ENCODE data around the gene ZNF787. TPM values are rescaled to one million over a fixed set of nuclear protein-coding genes. Genes with fewer than 3 reads are reported as not detected.

The ZNF787 gene
- total and polyA plus RNA-seq, 2 of the 8 experiments (the other 6 are each of a cell fraction or from before 2014, with no cell fraction given), result 19.7 to 56.0 TPM

- Histone ChIP-seq H3K79me2 (ENCODE audit: control insufficient read depth in 1 of 2, insufficient read depth in 2 of 2, low read length in 2 of 2) (peaks cover 0 to 28% of the 10 kb centered on the region in 2 experiments; a peak in 2 of 4 replicates), H3K4me2 (ENCODE audit: insufficient read depth in 1 of 2, low read depth in 2 of 2, low read length in 2 of 2) (no peak overlapping the region), H4K5ac (ENCODE audit: insufficient read length, low read depth, low read length) (no peak overlapping the region), H4K20me1 (replicated peaks in 1 of 2; ENCODE audit: control insufficient read depth in 1 of 2, insufficient read depth in 2 of 2, low read length in 2 of 2) (peaks cover 3 to 18% of the 10 kb centered on the region in 2 experiments), H3K4me3 (ENCODE audit: extremely low read depth in 1 of 4, insufficient read depth in 2 of 4, low read depth in 3 of 4, low read length in 4 of 4) (no peak overlapping the region), H3K36me3 (ENCODE audit: control insufficient read depth in 2 of 4, insufficient read depth in 4 of 4, low read length in 3 of 4) (peaks cover 0 to 22% (median 7%) of the 10 kb centered on the region in 4 experiments; a peak in 5 of 8 replicates), H3K79me1 (ENCODE audit: low read depth, low read length) (peaks cover 11% of the 10 kb centered on the region), H2AFZ (ENCODE audit: low read length) (no peak overlapping the region), H3K27ac (ENCODE audit: low read depth, low read length) (no peak overlapping the region), H3K27me3 (replicated peaks in 1 of 4; ENCODE audit: control insufficient read depth in 3 of 4, extremely low read depth in 1 of 4, insufficient read depth in 3 of 4, low read length in 3 of 4) (no peaks in the 10 kb centered on the region), H3K23me2 (ENCODE audit: low read depth, low read length) (no peaks in the 10 kb centered on the region), H2BK20ac (ENCODE audit: low read length) (no peak overlapping the region), H2BK120ac (replicated peaks; ENCODE audit: low read depth, low read length) (no peak overlapping the region), H3K18ac (ENCODE audit: extremely low read depth, low read length) (no peak overlapping the region), H4K91ac (replicated peaks; ENCODE audit: insufficient read length, low read length) (no peak overlapping the region), H3K9me3 (ENCODE audit: insufficient read depth in 2 of 2, low read depth in 1 of 2, low read length in 1 of 2) (no peaks in the 10 kb centered on the region), H2BK15ac (ENCODE audit: low read length) (no peak overlapping the region), H3K4me1 (replicated peaks in 1 of 4; ENCODE audit: control insufficient read depth in 3 of 4, insufficient read depth in 4 of 4, low read length in 3 of 4) (peaks cover under 1 to 4% (median 3%) of the 10 kb centered on the region in 4 experiments; a peak in 4 of 7 replicates), H3K56ac (replicated peaks; ENCODE audit: insufficient read length, low read depth, low read length) (no peak overlapping the region), H3K14ac (ENCODE audit: insufficient read length) (no peak overlapping the region), H3K23ac (ENCODE audit: insufficient read length) (no peak overlapping the region), H2BK5ac (ENCODE audit: low read depth, low read length) (no peak overlapping the region), H2BK12ac (ENCODE audit: low read depth, low read length) (no peak overlapping the region), H3K9ac (replicated peaks in 1 of 4; ENCODE audit: extremely low read depth in 1 of 4, low read depth in 3 of 4, low read length in 3 of 4) (no peak overlapping the region), H3K4ac (replicated peaks; ENCODE audit: insufficient read length, low read depth, low read length) (no peak overlapping the region), H2AK5ac (ENCODE audit: low read depth, low read length) (no peak overlapping the region), H4K8ac (ENCODE audit: extremely low read depth, insufficient read depth, low read length) (no peak overlapping the region)
- TF ChIP-seq RXRA (IDR thresholded peaks at IDR 0.05; ENCODE audit: insufficient read depth, low read depth, low read length) (no peak), KDM4A (IDR thresholded peaks at IDR 0.05; ENCODE audit: low read depth, low read length, severe bottlenecking) (no peak), BRCA1 (IDR thresholded peaks at IDR 0.05; ENCODE audit: low read depth, low read length) (no peak), CHD1 (IDR thresholded peaks at IDR 0.05; ENCODE audit: low read depth, low read length) (no peak), POU5F1 (IDR thresholded peaks at IDR 0.05; ENCODE audit: low read depth, low read length) (no peak), CHD2 (IDR thresholded peaks at IDR 0.05; ENCODE audit: low read length) (no peak), POLR2A (IDR thresholded peaks at IDR 0.05; ENCODE audit: control extremely low read depth in 1 of 2, low read depth in 2 of 2, low read length in 2 of 2) (no peak), JUND (IDR thresholded peaks at IDR 0.05; ENCODE audit: low read length) (no peak), HDAC2 (IDR thresholded peaks at IDR 0.05; ENCODE audit: borderline replicate concordance in 1 of 2, low read depth in 2 of 2, low read length in 2 of 2) (no peak), CBX8 (IDR thresholded peaks at IDR 0.05; ENCODE audit: borderline replicate concordance, low read depth, low read length) (no peak), TCF12 (IDR thresholded peaks at IDR 0.05; ENCODE audit: low read depth, low read length) (no peak)
- ChIA-PET CTCF (ENCODE audit: partially characterized antibody) (interaction anchor here (1.1 kb wide), 2 partner anchors 24 to 67 kb away, joined by 3 to 5 read pairs; no protein-coding TSS in a partner anchor), POLR2A (ENCODE audit: partially characterized antibody) (interaction anchor here (0.7 to 1.8 kb wide), 3 partner anchors 10 to 42 kb away, joined by 3 to 5 read pairs (median 4); no protein-coding TSS in a partner anchor)
- 95% methylated on average over 15 of the region's 15 CpGs; no CpG with 5 or more reads in 1 of the 2 experiments for WGBS, 2 experiments (ENCODE audit: extremely low coverage in 1 of 2, insufficient coverage in 1 of 2, insufficient read length in 1 of 2, insufficient replicate concordance in 2 of 2, low coverage in 1 of 2, low lambda C conversion rate in 2 of 2, missing lambda C conversion rate in 1 of 2)
- FAIRE-seq (no peak), DNase-seq (ENCODE audit: low read depth in 1 of 2, low spot score in 2 of 2) (no peak)
Measured at GRCh38 chr19:56148096-56148495, 27.0 kb upstream of the ZNF787 start.

Measured in H1 (cell line).